CD4-positive, alpha-beta T cell treated with Interleukin-17A for 4 hours (primary cell): ENCODE measurements around the gene BLM.
A peak's percentile ranks its signal among the peaks of the same experiment; 100 is the strongest.

Experiments
- DNase-seq: peaks from one replicate; pipeline ENCODE4 v3.0.0-alpha.2; 2020; ENCODE audit warnings: mixed read lengths

Gene BLM

DNA sequence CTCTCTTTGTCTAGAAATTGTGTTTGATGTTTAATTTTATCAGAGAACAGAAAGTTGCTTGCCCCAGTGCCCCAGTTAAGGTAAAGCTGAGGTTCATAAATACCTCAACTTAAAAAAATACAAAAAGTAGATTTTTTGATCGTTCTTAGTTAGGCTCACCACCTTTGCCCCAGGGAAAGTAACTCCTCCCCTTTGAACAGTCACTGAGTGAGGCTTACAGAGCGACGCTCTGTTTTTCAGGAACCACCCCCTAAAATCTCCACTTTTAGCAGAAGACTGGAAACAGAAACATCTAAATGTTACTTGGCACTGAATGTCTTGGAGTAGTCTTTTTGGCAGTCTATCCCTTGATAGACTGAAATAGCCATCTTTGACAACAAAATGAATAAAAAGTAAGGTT lies 24.9 kb downstream of the BLM start:
- DNase-seq = no peak

DNA sequence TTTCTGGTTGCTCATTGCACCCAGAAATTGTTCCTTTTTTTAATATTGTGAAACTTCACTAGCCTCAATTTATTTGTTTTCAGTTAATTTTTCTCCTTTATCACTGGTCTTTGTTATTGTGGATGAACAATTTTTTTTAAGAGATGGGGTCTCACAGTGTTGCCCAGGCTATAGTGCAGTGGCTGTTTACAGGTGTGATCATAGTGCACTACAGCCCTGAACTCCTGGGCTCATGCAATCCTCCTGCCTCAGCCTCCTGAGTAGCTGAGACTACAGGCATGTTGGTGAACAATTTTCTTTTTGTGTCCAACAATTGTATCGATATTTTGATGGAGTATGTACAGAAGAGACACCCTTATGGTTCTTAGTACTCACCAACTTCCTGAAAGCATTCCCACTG lies 26.3 kb downstream of the BLM start:
- no peak for DNase-seq

DNA sequence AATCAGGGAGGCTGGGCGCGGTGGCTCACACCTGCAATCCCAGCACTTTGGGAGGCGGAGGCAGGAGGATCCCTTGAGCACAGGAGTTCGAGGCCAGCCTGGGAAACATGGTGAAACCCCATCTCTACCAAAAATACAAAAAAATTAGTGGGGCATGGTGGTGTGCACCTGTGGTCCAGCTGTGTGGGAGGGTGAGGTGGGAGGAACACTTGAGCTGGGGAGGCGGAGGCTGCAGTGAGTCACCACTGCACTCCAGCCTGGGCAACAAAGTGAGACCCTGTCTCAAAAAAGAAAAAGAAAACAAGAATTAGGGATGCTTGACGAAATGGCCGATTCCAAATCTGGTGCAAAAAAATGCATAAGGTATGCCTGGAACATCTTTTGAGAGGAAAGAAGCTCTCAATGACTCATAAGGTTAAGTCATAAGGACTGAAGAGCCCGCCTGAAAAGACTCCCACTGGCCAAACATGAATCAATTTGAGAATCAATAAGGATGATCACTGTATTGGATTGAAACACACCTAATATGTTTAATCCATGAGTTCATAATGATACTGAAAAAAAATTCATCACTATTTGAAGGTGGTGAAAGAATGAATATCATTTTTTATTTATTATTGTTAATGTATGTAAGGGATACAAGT lies 27.7 kb downstream of the BLM start:
- no peak for DNase-seq

DNA sequence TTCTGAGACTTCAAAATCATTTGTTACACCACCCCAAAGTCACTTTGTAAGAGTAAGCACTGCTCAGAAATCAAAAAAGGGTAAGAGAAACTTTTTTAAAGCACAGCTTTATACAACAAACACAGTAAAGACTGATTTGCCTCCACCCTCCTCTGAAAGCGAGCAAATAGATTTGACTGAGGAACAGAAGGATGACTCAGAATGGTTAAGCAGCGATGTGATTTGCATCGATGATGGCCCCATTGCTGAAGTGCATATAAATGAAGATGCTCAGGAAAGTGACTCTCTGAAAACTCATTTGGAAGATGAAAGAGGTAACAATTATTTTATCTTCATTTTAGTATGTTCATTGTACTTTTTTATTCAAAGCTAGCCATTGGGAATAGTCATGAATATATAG lies 32.6 kb downstream of the BLM start:
- peak; percentile 4 for DNase-seq

DNA sequence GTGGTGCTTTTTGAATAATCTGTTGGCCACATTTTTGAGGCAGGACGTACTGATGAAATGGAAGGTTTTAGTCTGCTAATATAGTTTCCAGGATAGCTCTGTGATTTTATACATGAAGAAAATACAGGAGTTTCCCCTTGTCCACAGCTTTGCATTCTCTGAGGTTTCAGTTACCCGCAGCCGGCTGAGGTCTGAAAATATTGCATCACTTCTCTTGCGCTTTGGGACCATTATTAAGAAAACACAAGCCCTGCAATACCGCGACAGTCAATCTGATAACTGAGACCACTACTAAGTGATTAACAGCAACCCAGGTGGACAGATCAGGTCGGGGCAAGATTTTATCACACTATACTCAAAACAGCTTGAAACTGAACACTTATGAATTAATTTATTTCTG lies 33.0 kb downstream of the BLM start:
- DNase-seq = no peak

DNA sequence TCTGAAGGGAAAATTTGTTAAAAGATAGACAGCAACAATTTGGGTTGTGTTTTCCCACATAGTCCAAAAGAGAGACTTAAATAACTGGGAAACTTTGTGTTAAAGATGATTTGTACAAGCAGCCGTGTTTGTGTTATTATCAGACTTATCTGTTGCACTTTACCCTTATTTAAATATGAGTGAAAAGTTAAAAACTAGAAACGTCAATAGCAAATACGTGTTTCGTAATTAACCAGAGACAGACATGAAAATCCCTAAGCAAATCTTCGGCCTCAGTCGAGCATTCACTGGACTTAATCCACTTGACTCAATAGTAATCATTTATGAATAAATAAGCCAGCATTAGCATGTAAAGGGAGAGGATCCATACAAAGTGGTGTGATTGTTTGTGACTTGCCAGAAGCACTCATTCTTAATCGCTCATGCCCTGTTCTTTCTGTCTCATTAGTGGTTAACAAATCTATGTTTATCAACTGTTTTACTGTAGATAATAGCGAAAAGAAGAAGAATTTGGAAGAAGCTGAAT lies 34.2 kb downstream of the BLM start:
- DNase-seq = no peak

DNA sequence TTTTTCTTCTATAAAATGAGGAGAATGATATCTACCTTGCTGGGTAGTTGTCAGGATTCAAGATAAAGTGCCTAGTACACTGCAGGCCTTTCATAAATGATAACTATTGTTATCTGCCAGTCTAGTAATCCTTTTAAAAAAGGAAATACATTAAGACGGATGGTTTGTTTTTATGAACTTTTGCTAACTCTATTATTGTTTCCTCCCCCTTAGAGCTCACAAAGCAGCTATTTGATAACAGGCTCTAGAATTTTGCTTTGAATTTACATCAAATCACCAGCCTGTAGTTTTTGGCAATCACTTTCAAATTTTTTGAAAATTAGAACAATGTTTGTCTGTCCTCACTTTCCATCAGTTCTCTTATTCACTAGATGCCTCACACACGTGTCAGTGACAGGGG lies 39.8 kb downstream of the BLM start:
- no peak for DNase-seq

DNA sequence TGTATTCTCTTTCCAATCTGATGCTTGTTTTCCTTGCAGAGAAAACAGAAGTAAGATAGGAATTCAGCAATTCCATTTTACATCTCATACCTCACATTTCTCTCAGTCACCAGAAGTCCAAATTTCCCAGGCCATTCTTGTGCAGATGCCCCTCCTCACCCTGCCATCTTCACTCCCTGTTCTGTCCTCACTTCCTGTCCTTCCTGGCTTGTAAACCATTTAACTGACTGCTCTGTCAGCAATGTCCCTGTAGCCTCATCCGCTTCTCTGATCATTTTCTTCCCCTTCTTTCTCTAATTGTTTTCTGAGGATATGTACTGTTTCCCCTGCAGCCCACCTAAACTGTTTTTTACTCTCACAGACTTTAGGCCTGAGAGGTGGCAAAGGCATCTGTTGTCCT lies 40.3 kb downstream of the BLM start:
- DNase-seq = no peak

DNA sequence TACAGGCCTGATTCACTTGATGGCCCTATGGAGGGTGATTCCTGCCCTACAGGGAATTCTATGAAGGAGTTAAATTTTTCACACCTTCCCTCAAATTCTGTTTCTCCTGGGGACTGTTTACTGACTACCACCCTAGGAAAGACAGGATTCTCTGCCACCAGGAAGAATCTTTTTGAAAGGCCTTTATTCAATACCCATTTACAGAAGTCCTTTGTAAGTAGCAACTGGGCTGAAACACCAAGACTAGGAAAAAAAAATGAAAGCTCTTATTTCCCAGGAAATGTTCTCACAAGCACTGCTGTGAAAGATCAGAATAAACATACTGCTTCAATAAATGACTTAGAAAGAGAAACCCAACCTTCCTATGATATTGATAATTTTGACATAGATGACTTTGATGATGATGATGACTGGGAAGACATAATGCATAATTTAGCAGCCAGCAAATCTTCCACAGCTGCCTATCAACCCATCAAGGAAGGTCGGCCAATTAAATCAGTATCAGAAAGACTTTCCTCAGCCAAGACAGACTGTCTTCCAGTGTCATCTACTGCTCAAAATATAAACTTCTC lies 43.6 kb downstream of the BLM start:
- DNase-seq = no peak

DNA sequence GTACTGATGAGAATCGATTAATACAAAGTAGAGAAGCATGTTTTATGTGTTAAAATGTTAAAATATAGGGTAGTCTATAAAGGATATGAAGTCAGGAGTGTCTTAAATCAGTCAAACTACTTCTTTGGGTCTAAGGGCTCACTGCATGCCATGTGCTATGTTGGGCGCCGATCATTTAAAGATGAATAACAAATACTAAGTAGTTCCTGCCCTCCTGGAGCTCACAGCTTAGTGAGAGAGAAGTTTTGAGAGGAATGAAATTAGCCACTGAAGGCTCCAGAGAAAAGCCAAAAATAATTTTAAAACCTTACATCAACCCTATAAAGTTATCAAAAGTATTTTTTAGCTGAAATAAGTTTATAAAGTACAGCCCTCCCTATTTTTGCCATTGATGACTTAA lies 44.5 kb downstream of the BLM start:
- no peak for DNase-seq

DNA sequence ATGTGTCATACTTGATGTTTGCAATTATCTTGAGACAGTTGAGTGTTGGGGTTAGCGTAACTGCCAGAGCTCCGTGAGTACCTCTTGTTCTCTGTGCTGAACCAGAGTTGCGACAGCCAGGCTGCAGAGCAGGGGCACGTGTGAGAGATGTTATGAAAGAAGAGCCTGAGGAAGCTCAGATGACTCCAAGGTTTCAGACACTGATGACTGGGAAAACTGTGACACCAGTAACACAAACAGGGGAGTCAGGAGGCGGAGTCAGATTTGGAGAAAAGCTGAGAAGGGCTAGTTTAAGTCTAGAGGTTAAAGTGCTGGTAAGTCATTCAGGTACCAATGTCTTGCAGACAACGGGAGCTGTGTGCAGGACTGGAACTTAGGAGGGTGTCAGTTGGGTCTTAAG lies 45.0 kb downstream of the BLM start:
- no peak for DNase-seq

DNA sequence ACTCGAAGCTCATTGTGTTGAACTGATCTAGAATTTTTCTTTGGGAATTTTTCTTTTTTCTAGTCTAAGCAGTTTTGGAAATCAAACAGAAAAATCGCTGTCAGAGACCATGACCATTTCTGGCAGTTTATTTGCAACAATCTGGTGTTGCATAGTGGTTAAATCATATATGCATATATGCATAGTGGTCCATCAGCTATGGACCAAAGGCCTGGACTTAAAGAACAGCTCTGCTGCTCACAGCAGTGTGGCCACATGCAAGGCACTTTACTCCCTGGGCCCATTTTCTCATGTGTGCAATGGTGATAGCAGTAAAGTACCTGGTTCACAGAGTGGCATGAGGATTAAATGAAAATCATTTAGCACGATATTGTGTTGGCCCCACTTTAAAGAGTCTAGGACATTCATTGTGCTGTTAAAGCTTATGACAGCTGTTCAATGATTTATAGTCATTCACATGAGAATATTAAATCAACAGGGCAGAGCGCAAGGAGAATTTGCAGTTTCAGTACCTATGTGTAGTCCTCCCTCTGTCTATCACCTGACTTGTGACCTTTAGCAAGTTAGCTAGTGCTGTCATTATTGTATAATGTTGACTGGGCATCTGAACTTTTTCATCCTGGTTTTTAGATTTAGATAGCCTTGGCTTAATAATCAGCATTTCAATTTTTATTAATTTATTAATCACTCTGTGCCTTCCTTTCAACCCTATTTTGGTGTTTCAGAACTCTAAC lies 46.4 kb downstream of the BLM start:
- DNase-seq = no peak

DNA sequence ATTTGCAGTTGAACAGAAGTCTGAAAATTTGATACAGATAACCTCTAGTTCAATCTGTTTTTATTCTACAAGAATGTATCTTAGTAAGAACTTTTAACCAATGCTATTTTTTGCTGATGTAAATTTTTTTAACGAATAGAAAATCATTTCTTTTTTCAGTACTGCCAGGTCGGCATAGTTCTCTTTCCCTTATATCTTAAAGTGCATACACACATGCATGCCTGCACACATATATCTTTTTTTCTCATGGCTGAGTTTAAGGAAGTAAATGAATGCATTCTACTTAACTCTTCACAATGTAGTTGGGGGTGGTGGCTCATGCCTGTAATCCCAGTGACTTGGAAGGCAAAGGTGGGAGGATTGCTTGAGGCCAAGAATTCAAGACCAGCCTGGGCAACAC lies 48.4 kb downstream of the BLM start:
- DNase-seq = no peak

DNA sequence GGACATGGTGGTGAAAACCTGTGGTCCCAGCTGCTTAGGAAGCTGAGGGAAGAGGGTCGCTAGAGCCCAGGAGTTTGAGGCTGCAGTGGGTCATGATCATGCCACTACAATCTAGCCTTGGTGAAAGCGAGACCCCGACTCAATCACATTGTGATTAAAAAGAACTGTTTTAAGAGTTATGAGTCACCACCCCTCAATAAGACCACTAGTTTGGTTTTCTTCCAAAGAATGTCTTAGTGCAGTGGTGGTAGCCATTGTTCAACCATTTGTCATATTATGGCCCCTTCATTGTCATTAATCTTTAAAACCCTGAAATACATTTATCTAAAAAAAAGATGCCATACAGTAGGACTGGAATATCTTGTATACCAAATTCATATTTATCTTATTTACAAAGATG lies 48.8 kb downstream of the BLM start:
- no peak for DNase-seq

DNA sequence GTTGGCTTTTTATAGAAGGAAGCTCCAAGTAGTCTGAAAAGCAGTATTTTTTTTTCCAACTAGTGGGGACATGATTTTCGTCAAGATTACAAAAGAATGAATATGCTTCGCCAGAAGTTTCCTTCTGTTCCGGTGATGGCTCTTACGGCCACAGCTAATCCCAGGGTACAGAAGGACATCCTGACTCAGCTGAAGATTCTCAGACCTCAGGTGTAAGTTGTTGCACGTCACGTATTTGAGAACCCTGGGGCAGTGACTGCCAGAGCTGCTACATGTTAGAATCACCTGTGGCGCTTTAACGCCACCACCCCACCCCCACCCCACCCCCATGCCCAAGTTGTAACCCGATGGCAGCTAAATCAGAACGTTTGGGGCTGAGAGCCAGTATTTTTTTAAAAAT lies 52.2 kb downstream of the BLM start:
- DNase-seq = no peak

DNA sequence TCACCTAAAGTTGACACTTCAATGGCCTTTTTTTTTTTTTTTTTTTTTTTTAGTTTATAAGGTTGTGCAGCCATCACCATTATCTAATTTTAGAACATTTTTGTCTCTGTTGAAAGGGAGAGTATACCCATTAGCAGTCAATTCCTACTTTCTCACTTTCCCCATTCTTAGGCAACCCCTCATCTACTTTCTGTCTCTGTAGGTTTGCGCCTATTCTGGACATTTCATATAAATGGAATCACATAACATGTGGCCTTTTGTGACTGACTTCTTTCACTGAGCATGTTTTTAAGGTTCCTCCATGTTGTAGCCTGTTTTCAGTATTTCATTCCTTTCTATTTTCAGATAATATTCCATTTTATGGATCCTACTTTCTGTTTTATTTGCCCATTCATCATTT lies 56.3 kb downstream of the BLM start:
- DNase-seq = no peak

DNA sequence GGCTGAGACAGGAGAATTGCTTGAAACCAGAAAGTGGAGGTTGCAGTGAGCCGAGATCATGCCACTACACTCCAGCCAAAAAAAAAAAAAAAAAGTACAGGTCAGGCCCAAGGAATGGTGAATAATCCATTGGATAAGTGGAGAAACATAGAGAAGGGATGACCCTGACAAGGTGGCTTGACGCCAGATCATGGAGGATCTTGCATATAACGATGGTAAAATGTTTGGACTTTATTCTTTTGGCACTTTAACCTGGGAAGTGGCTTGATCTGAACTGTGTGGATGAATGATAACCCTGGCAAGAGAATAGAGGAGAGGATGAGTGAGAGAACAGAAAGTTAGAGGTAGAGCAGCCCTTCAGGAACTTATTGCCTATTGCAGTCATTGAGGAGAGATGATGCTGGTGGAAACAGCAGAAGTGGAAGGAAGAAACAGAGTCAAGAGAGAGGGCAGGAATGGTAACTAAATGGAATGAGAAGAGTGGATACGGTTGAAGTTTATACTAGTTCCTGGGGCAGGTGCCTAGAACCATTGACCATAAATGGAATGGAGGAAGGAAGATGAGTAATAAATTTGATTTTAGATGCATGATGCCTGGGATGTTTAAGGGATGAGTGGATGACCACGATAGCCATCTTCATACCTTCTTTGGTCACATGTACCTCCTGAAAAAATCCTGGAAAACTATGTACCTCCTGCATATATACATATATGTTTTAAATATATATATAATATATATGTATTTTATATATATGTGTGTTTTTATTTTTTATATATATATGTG lies 57.8 kb downstream of the BLM start:
- no peak for DNase-seq

DNA sequence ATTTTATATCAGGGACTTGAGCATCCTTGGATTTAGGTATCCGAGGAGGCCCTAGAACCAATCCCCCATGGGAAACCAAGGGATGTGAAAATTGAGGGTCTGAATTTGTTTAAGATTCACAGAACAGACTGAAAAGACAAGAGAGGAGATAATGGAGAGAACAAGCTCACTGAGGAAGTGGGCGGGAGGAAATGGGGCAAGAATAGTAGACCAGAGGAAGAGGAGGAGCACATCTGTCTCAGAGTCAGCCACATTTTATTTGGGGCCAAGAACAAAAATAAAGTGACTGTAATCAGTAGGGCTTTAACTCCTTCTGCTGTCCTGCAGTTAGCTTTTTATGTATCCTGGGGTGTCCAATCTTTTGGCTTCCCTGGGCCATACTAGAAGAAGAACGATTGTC lies 63.8 kb downstream of the BLM start:
- peak; percentile 22 for DNase-seq

DNA sequence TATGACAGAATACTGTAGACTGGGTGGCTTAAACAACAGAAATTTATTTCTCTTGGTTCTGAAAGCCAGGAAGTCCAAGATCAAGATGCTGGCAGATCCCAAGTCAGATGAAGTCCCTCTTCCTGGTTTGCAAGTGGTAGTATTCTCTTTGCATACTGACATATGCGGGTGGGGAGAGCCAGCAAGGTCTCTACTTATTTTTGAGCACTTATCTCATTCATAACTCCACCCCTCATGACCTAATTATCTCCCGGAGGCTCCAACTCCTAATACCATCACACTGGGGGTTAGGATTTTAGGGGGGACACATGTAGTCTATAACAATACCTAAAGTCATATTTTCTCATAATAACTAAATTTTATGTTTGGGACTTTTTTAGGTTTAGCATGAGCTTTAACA lies 65.3 kb downstream of the BLM start:
- DNase-seq = no peak

DNA sequence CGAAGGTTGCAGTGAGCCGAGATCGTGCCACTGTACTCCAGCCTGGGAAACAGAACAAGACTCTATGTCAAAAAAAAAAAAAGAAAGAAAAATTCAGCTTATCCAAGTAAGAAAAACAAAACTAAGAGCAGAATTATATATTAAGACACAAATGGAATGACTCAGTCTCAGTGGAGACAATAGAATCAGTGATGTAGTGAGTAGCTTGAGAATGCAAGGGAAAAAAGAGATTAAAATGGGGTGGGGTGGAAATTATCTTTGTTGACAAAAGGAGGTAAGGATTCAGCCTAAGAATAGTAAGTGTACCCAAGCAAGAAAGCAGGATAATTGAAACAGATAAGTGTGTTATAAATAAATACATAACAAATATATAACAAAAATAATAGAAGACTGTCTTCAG lies 70.7 kb downstream of the BLM start:
- no peak for DNase-seq

DNA sequence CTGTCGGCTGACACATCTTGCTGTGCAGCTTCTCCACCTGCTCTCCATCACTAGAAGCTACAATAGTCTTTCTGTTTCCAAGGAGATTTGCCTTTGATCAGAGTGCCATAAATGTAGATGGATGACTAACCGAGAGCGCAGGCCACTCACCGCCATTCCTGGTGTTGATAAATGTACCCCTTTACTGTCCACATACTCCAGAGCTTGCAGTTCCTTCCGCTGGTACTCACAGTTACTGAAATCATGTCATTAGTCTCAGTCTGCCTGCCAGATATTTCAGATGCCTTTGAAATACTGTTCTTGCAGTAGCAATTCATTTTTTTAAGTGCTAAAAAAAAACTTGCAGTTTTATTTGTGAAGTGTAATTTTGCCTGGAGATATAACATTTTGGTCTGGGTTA lies 72.3 kb downstream of the BLM start:
- DNase-seq = no peak

DNA sequence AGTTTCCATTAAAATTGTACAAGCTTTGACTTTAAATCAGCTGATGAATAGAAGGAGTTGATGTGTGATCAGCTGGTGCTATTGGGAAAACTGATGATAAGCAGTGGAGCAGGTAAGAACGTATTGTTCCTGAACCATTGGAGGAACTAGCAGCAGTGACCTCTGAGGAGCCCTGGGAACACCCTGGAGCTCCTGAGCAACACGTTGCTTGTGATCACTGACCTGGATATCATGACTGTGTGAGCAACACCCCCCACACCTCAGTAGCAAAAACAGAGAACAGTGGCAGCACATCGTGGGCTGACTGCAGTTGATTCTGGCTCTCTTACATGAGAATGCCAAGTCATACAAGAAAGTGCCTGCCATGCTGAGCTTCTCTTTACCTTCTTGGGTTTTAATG lies 72.9 kb downstream of the BLM start:
- DNase-seq = no peak

DNA sequence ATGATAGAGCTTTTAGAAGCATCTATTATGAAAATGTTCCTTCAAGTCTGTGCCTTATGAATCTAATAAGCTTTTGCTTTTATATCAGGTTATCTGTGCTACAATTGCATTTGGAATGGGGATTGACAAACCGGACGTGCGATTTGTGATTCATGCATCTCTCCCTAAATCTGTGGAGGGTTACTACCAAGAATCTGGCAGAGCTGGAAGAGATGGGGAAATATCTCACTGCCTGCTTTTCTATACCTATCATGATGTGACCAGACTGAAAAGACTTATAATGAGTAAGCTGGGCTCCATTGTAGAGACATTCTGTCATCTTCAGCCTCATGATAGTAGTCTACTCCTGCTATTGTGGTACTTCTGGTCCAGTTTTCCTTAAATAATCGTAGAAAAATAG lies 73.4 kb downstream of the BLM start:
- no peak for DNase-seq

DNA sequence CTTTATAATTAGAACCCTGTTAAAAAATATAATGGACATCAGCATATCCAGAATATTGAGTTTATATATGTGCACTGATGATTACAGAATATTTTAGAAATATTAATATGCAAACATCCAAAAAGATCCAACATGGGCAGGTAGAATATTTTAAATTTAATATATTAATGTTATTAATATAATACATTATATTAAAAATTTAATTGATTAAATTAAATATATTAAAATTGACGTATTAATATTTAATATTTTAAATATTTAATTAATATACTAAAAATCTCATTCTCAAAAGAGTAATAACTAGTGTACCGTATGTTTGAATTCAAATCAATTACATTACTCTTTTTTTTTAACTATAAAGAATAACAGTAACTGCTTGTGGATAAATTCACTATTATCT lies 77.4 kb downstream of the BLM start:
- no peak for DNase-seq
